Mucosa of rectum (tissue), 2 donors: ENCODE measurements around the gene TMIE.

Source experiments
- H3K27ac ChIP-seq, 2 donors: one replicate each; pipeline ENCODE4 v1.7.0; 2013; ENCODE audit warnings: inconsistent platforms in 2 of 2, low read depth in 2 of 2, low read length in 2 of 2
- H3K27me3 ChIP-seq, 2 donors: one replicate each; pipeline ENCODE4 v1.7.0; 2013; ENCODE audit warnings: low read length in 2 of 2; ENCODE audit not compliant: control insufficient read depth in 2 of 2, insufficient read depth in 2 of 2
- H3K36me3 ChIP-seq, 2 donors: one replicate each; pipeline ENCODE4 v1.7.0; 2013; ENCODE audit warnings: low read length in 2 of 2; ENCODE audit not compliant: control insufficient read depth in 2 of 2, insufficient read depth in 2 of 2
- H3K4me1 ChIP-seq, 2 donors: one replicate each; pipeline ENCODE4 v1.7.0; 2013; ENCODE audit warnings: low read length in 2 of 2, mild to moderate bottlenecking in 1 of 2; ENCODE audit not compliant: control insufficient read depth in 2 of 2, insufficient read depth in 2 of 2
- H3K4me3 ChIP-seq, 2 donors: one replicate each; pipeline ENCODE4 v1.7.0; 2013; ENCODE audit warnings: low read length in 2 of 2
- H3K9ac ChIP-seq, 2 donors: one replicate each; pipeline ENCODE4 v1.7.0; 2013; ENCODE audit warnings: low read length in 2 of 2, low read depth in 1 of 2, mild to moderate bottlenecking in 1 of 2
- H3K9me3 ChIP-seq, 2 donors: one replicate each; pipeline ENCODE4 v1.7.0; 2013; ENCODE audit warnings: low read length in 2 of 2; ENCODE audit not compliant: control insufficient read depth in 2 of 2
- donor health status: healthy.
- donor health status: Normal muscosa, but diverticular disease.

Gene TMIE, protein sequence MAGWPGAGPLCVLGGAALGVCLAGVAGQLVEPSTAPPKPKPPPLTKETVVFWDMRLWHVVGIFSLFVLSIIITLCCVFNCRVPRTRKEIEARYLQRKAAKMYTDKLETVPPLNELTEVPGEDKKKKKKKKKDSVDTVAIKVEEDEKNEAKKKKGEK

DNA sequence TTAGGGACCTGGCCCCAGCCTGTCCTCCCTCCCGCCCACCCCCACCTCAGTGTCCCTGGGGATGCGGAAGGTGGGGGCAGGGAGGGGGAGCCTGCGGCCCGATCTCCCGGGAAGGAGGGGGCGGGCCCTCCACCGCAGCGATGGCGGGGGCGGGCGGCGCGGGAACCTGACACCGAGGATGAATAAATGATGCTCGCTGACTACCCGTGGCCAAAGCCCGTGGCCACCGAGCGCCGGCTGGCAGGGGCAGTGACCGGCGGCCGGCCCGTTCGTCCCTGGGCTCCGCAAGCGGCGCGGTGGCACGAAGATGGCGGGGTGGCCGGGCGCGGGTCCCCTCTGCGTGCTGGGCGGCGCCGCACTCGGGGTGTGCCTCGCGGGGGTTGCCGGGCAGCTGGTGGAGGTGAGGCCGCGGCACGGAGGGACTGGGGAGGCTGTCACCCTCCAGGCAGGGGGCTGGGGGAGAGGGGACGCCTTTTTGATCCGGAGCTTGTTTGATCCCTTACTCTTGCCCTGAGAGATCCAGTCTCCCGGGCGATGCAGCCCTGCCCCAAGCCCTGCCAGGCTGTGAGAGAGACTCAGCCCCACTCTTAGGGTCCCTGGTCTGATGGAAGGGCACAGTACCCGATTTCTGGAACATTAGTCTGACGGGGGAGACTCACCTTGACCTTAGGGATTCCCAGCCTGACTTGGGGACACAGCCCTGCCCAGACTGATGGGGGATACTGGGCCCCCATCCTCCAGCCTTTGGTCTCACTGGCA lies at the start of gene TMIE:
TMIE (plus strand) TSS at position 212 of the 759 bp plus-strand sequence; CDS start at position 308, 96 bp downstream.
- Histone ChIP-seq H3K4me3 (no peak within 1 kb of the TSS), H3K9me3 (no peaks in the 10 kb centered on the region), H3K9ac (no peak within 1 kb of the TSS), H3K4me1 (no peaks in the 10 kb centered on the region), H3K27me3 (peaks cover 5 to 12% of the 10 kb centered on the region in 2 donors), H3K27ac (no peak within 1 kb of the TSS), H3K36me3 (no peaks in the 10 kb centered on the region)

DNA sequence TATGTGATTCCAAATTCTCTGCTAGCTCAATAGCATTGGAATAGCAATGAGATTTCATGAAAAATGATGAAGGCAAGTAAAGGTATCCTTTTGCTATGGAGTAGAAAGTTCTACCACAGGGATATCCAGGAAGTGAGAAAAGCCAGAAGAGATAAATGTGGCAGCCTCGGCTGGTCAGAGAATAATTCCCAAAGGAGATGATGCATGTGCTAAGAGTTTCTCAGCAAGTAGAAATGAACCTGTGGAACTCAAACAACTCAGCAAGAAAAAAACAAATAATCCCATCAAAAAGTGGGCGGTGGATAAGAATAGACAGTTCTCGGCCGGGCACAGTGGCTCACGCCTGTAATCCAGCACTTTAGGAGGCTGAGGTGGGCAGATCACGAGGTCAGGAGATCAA lies 45.9 kb upstream of the TMIE start:
- Histone ChIP-seq H3K4me3 (no peak overlapping the region), H3K36me3 (no peaks in the 10 kb centered on the region), H3K4me1 (no peaks in the 10 kb centered on the region), H3K9me3 (peaks cover 0 to 4% of the 10 kb centered on the region in 2 donors), H3K27me3 (no peaks in the 10 kb centered on the region), H3K27ac (no peak overlapping the region), H3K9ac (no peak overlapping the region)

DNA sequence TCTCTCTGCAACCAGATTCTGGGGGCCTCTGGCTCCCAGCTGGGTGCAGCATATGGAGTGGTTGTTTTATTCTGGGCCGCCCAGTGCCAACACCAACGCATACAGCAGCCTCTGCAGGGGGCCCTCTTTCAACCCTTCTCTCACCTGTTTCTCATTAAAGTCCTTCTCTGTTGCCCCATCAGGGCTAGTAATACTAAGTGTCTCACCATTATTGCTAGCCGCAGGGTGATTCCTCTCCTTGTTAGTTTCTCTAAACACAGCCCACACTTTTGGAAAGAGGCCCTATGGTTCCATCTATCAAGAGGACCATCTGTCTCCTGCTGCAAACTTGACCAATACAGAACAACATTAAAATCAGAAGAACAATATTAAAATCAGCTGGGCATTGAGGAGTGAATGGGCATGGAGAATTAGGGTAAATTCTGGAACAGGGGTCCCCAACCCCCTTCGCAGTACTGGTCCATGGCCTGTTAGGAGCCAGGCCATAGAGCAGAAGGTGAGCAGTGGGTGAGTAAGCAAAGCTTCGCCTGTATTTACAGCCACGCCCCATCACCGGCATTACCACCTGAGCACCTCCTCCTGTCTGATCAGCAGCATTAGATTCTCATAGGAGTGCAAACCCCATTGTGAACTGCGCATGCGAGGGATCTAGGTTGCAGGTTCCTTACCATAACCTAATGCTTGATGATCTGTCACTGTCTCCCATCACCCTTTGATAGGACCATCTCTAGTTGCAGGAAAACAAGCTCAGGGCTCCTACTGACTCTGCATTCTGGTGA lies 44.2 kb upstream of the TMIE start:
- Histone ChIP-seq H3K9me3 (peaks cover 0 to 2% of the 10 kb centered on the region in 2 donors), H3K9ac (no peak overlapping the region), H3K4me1 (no peaks in the 10 kb centered on the region), H3K36me3 (no peaks in the 10 kb centered on the region), H3K4me3 (no peak overlapping the region), H3K27me3 (peaks cover 0 to 2% of the 10 kb centered on the region in 2 donors), H3K27ac (no peak overlapping the region)

DNA sequence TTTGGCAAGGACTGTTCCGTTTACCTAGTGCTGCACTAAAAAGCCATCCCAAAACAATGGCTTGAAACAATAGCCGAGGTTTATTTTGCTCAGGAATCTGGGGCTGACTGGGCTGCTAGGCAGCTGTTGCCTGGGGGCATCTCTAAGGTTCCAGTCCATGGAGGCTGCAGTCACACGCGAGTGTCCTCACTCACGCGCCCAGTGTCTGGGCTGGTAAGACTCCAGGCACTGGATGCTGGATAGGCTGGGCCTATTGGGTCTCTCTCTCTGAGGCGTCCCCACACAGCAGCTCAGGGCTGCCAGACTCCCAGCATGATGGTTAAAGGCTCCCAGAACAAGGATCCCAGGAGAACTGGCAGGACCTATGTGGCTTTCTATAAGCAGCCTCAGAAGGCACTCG lies 41.9 kb upstream of the TMIE start:
- peaks cover 0 to 2% of the 10 kb centered on the region in 2 donors for H3K27me3 ChIP-seq
- H3K27ac ChIP-seq = no peak overlapping the region
- no peak overlapping the region for H3K4me3 ChIP-seq
- no peaks in the 10 kb centered on the region for H3K36me3 ChIP-seq
- H3K9ac ChIP-seq = no peak overlapping the region
- H3K4me1 ChIP-seq = no peaks in the 10 kb centered on the region
- no peaks in the 10 kb centered on the region for H3K9me3 ChIP-seq

DNA sequence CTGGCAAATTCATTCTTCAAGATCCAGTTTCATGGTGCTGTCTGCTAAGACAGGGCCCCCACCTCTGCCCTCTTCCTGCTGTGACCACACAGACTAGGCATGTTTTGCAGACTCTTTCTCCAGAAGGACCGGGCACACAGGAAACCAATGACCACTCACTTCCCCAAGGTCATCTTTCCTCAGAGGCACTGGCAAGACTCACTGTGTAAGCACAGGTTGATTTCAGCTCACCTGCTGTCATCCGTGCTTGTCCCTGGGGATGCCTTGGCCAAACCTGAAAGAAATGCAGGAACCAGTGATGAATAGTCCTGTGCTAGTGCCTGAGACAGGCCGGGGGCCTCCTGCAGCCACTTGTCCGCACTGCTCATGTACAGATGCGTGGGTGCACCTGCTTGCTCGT lies 41.2 kb upstream of the TMIE start:
- no peak overlapping the region for H3K4me3 ChIP-seq
- no peaks in the 10 kb centered on the region for H3K9me3 ChIP-seq
- no peak overlapping the region for H3K9ac ChIP-seq
- peaks cover 0 to 2% of the 10 kb centered on the region in 2 donors for H3K27me3 ChIP-seq
- no peak overlapping the region for H3K27ac ChIP-seq
- no peaks in the 10 kb centered on the region for H3K36me3 ChIP-seq
- no peaks in the 10 kb centered on the region for H3K4me1 ChIP-seq

DNA sequence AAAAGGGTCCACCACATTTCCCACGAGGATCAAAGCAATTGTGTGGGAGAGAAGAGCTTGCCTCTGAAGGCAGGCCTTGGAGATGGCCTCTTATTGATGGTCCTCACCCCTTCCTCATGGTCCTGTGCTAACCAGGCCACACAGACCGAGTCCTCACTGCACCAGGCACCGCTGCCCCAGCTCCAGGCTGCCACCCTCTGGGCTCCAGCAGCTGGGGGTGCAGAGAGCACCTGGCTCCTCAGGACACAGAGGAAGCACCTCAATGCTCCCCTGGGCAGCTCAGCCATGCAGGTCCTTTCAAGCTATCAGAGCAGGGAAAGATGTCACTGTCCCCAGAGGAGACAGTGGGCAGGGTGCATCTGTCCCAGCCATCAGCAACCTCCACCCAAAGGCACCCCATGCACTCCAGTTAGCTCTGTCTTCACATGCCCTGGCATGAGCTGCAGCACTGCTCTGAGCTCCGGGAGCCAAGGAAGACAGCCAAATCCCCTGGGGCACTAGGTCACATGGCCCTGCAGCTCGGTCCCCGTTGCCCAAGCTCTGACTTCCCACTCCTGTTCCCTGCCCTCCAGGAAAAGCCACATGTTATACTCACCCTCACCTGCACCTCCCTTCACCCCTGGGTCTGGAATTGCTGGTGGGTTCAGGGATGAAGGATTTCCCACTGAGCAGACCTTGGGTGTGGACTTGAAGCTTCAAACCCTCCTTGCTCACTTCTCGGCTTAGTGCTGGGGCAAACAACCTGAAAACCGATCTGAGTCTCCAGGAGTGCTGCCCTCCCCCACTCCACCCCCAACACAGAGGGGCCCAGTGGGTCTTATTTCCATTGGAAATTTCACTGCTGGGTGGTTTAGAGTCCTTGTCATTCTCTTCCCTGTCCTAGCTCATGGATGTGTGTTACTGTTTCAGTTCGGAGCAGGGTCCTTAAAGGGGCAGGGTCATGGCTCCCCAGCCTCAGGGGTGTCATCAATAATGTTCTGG lies 40.4 kb upstream of the TMIE start:
- Histone ChIP-seq H3K27me3 (peaks cover 0 to 2% of the 10 kb centered on the region in 2 donors), H3K27ac (no peak overlapping the region), H3K4me3 (no peak overlapping the region), H3K9me3 (no peaks in the 10 kb centered on the region), H3K4me1 (no peaks in the 10 kb centered on the region), H3K9ac (no peak overlapping the region), H3K36me3 (no peaks in the 10 kb centered on the region)

DNA sequence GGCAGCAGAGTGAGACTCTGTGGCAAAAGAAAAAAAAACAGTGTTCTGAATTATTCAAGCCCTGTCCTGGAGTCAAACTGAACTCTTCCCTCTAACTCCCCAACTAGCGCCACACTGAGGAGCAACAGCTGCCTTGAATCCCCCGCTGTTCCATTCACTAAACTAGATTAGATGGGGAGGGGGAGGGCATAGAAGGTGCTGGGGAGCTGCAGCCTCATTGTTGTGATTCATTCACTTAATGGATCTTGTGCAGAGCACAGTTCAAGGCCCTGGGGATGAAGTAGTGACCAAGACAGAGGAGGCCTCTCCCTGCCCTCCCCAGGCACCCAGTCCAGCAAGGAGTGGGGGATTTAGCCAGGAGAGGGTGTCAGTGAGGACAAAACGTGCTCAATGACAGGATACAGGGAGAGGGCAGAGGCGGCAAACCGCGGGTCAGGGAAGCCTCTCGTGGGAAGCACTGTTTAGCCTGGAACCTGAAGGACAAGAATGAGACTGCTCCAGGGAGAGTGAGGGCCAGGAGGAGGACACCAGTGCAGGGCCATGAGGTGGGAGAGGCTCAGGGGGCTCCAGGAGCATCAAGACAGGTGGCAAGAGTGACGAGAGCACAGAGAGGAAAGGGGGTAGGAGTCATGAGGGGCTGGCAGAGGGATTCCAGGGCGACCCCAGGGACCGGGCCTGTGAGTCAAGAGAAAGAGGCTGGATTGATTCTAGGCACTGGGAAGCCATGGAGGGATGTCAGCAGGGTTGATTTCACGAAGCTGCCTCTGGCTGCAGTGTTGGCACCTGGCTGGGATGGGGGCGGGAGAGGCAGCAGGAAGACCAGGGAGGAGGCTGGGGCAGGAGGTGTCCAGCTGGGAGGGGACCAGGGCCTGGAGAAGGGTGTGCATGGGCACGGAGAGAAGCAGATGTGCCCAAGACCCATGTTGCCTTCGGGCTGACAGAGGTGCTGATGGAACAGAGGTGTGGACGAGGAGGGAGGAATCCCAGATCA lies 39.1 kb upstream of the TMIE start:
- H3K27ac ChIP-seq = no peak overlapping the region
- H3K4me1 ChIP-seq = no peaks in the 10 kb centered on the region
- peaks cover 0 to 2% of the 10 kb centered on the region in 2 donors for H3K27me3 ChIP-seq
- no peak overlapping the region for H3K4me3 ChIP-seq
- H3K9me3 ChIP-seq = no peaks in the 10 kb centered on the region
- no peaks in the 10 kb centered on the region for H3K36me3 ChIP-seq
- H3K9ac ChIP-seq = no peak overlapping the region

DNA sequence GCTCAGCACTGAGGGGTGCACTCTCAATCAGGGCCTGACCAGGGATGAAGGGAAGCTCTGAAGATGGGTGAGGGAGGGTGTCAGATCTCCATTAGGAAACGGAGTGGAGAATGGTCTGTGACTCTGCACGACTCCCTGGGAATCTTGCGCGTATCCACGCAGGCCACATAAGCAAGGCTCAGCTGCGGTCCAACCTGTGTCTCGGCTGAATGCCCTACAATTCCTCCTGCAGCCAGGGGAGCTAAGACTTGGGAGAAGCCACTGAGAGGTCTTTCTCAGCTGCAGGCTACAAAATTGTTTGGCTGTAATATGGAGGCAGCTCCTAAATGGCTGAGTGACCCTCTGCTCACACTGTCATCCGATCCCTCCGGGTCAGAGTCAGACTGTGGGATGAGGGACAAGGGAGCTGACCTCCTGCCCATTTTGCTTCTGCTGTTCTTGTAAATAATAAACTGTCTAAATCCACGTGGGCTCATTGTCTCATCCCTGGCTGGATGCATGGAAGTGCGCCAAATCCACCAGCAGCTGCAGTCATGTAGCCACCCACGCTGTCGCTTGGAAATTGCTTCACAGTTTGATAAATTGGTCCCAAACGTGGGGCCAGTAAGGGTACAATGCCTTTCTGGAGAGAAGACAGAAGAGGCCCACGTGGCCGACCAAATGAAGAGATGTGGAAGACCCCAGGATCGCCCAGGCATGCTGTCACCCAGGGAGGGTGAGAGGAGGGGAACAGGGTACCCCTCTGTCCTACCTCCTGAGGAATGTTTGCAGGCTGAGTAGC lies 38.2 kb upstream of the TMIE start:
- Histone ChIP-seq H3K4me1 (no peaks in the 10 kb centered on the region), H3K27ac (no peak overlapping the region), H3K9me3 (no peaks in the 10 kb centered on the region), H3K36me3 (no peaks in the 10 kb centered on the region), H3K4me3 (no peak overlapping the region), H3K27me3 (peaks cover 0 to 2% of the 10 kb centered on the region in 2 donors), H3K9ac (no peak overlapping the region)
